HG02798 (cell line): ENCODE results near the gene MEAK7.

Experiments used
- ATAC-seq: cut with Tn5 transposase; IDR thresholded peaks from one replicate; pipeline ENCODE4 v1.9.1; 2021; ENCODE audit warnings: mild to moderate bottlenecking; ENCODE audit not compliant: unreplicated experiment, poor library complexity

The MEAK7 gene

DNA sequence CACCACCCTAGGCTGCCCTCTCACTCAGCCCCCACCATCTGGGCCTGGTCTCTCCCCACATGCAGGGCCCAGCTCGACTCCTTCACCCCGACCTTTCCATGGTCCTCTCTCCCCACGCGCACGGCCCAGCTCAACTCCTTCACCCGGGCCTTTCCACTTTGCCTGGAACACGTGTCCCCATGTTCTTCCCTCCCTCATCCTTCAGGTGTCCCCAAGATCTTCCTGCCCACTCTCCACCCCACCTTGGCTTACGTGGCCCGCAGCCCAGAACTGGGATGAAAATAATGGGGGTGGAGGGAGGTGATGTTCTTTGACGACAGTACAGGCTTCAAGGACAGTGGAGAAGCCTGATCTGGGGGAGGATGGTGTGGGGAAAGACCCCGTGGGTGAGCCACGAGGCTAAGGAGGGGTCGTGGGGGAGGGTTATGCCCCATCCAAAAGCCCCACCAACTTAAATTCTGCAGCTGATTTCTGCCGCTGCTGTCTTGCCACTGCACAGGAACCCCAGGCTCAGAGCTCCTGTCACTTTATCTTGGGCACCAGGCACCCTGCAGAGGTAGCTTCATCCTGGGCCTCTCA lies 9.9 kb upstream of the MEAK7 start:
- no peak for ATAC-seq

DNA sequence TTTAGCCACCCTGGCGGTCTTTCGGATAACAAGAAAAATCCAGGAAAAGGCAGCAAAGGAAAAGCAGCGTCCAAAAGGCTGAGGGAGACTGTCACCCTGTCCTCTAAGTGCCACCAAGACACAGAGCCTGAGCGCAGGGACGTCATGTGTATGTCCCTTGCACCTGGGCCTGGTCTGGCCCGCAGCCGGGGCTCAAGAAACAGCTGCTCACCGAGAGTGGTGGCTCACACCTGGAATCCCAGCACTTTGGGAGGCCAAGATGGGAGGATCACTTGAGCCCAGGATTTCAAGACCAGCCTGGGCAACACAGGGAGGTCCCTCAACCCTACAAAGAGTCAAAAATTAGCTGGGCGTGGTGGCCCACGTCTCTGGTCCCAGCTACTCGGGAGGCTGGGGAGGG lies 9.2 kb upstream of the MEAK7 start:
- no peak for ATAC-seq

DNA sequence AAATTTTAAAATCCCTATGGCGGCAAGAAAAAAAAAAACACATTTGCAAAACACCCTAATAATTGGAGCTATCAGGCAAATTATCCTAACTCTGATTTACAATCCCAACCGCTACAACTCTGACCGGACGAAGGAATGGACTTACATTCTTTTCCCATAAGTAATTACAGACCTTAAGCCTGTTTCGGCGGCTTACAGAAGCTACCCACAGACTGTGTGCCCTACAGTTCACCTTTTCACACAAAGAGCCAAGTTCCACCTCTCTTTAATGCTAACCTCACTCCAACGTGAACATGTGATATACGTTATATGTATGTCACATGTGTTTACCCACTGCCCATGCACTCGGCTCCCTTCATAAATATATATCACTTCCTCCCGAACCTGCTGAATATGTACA lies 8.7 kb upstream of the MEAK7 start:
- ATAC-seq = no peak

DNA sequence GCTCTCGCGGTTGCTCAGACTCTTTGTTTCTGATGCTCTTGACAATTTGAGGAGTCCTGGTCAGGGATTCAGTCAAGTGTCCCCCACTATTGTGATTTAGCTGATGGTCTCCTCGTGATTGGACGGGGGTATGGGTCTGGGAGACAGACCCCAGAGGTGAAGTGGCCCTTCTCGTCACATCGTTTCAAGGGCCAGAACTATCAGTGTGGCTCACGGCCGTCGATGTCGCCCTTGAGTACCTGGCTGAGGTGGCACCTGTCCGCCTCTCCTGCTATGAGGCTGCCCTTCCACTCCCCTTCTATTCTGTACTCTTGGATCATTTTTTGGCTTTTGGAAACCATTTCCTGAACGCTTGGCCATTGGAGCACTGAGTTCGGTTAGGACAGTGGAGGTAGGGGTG lies 7.4 kb upstream of the MEAK7 start:
- ATAC-seq = no peak

DNA sequence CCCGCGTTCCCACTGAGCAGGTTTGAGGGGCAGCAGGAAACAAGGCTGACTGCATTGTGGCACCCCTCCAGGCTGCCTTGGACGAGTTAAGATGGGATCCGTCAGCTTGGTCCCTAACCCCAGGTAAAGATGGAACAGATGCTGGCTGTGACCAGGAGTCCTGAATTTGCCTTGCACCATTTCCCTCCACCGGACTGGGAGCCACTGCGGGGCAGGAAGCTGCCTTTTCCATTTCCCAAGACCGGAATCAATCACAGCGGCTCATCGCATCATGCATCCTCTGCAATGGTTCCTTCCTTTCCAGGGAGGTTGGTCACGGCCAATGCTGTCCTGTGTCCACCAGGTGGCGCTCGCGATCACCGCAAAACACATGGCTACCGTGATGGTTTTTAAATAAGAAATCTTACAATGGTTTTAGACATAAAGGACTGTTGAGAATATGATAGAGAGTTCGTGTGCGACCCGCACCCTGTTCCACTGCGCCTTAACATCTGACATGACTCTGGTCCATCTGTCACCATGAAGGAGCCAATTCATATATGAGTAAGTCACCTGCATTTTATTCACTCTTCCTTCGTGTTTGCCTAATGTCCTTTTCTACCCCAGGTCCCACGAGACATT lies 6.8 kb upstream of the MEAK7 start:
- peak; percentile 39 for ATAC-seq

DNA sequence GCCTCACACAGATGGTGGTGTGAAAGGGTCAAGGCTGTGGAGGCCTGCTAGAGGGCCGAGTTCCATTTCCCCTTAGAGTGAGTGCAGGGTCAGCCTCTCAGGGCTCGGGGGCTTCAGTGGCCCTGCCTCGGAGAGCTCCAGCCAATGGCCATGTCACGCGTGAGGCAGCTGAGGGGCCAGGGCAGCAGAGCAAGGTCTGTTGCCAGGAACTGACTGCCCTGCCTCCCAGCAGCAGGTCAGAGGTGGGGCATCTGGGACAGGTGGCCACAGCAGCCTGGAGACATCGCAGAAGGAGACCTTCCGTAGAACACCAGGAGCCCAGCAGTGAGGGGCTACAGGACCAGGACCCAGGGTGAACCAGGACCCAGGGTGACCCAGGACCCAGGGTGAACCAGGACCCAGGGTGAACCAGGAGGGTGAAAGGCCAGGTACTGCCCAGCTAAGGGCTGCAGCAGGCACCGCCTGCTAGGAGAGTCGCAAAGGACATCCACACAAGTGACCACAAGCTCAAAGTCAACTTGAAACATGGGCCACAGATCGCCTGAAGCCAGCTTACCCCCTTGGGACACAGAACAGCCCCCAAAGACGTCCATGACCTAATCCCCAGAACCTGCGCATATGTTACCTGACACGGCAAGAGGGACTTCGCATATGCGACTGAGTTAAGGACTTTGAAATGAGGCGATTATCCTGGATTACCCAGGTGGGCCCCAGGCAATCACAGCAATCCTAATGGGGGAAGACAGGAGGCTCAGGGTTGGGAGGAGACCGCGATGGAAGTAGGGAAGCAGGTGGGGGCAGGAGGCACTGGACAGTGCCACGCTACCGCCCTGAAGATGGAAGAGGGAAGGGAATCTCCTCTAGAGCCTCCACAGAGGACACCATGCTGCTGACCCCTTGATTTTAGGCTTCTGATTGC lies 4.8 kb upstream of the MEAK7 start:
- ATAC-seq = no peak

DNA sequence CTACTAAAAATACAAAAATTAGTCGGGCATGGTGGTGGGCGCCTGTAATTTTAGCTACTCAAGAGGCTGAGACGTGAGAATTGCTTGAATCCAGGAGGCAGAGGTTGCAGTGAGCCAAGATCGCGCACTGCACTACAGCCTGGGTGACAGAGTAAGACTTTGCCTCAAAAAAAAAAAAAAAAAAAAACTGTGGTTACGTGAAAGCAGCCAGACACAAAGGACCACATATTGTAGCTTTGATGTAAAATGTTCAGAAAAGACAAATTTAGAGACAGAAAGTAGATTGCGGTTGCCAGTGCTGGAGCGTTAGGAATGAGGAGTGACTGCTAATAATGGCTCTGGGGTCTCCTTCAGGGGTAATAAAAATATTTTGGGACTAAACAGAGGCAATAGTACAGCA lies 4.0 kb upstream of the MEAK7 start:
- no peak for ATAC-seq

DNA sequence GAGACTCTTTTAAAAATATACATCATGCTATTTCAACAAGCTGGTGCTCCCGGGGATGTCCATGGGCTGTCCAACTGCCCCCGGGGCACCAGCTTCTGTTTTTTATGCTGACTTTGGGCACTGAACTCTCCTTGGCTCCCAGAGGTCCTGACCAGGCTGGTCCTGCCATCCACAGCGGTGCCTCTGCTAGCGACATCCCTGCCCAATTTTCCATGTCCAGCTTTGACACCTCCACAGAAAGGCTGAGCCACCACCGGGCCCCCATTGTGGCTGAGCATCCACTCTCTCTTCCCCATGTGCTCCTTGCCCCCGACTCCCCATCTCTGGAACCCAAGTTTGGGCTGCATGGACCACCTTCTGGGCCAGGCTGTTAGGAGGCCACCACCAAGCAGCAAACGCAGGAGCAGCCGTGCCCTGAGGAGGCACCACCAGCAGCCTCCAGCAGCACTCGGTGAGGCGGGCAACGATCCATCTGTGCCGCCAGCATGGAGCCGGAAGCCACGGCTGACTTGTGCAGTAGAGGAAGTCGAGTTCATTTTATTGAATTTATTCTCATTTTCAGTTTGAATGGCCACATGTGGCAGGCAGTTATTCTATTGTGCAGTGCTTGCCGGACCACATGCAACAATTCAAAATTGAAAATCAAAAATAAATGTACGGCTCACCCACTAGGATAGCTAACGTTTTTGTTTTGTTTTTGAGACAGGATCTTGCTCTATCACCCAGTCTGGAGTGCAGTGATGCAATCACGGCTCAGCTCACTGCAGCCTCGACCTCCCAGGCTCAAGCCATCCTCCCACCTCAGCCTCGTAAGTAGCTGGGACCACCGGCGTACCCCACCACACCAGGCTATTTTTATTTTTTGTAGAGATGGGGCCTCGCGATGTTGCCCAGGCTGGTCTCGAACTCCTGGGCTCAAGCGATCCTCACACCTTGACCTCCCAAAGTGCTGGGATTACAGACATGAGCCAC lies 2.8 kb upstream of the MEAK7 start:
- ATAC-seq = no peak

DNA sequence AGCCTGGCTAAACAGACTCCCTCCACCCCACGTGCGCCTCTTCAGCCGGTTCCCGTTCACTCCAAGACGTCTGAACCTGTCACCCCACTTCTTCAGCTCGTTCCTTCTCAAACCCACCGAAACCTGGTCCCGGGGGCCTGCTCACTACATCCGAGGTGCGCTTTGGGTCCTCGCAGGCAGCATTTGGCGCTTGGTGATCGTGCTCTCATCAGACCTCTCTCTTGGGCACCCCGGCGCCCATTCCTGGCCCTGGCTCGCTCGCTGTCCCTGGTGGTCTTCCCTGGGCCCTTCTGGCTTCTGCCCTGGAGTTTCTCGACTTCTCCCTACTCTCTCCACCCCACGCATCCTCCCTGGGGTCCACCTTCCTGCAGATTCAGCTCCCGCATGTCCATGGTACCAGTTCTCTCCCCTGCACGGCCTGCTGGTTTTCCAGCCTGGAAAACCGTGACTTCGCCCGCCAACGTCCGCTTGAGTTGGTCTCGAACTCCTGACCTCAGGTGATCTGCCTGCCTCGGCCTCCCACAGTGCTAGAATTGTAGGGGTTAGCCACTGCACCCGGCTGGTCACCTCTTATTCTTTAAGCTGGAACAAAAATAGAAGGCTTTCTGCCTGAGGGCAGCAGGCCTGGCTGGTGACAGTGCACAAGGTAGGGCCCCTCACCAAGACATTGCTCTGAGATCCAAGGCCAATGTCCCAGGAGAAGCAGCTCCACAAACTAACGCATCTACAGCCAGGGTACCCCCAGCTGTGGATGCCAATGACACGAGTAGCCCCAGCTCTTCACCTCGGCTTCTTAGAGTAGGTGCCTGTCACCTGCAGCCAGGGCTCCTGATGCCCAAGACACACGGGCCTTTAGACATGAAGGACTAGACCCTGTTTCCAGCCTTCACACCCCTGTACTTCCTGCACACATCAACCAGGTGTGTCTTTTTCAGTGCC lies 1.1 kb upstream of the MEAK7 start:
- no peak for ATAC-seq

DNA sequence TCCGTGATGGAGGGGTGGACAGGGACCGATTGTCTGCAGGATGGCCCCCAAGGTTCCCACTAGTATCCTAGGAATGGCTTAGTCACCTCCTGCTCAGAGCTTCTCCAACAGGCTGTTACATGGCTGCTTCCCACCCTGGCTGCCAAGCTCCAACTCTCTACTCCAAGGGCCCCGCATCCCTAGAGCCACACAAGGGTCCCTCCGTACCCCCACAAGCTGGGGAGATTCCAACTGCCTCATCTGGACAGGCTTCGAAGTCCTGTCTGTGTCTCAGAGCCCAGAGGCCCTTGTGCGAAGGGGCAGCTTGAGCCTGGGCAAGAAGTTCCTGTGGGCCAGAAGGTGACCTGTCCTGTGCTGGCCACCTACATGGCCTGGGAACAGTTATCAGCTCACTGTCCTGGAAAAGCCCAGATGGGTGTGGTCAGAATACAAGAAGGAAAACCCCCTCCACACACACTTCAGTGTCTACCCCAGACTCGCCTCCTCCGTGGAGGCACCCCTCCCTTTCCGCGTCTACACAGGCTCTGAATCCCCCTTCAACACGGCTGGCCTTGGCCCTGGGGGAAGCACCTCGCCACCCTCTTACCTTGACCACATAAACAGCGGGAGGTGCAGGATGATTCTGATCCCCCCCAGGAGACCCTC lies 586 bp downstream of the MEAK7 start:
- ATAC-seq = no peak

DNA sequence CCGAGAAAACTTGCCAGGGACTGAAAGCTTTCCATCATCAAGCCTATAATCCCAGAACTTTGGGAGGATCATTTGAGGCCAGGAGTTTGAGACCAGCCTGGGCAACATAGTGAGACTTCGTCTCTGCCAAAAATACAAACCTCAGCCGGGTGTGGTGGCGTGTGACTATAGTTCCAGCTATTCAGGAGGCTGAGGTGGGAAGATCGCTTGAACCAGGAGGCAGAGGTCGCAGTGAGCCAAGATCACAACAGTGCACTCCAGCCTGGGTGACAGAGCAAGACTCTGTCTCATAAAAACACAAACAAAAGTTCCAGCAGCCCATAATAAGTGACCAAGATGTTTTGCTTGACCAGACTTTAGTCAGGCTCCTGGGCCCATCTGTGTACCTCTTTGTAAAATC lies 1.9 kb downstream of the MEAK7 start:
- no peak for ATAC-seq

DNA sequence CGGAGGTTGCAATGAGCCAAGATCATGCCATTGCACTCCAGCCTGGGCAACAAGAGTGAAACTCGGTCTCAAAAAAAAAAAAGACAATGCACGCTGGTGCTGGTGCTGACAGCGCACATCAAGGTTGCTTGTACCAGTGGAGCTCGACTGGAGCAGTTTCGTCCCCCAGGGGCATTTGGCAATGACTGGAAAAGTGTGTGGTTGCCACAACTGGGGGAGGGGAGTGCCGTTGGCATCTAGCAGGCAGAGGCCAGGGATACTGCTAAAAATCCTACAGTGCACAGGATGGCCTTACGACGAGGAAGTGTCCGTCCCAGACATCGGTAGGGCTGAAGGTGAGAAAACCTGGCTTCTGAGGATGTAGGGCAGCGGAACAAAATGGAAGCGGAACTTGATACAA lies 2.4 kb downstream of the MEAK7 start:
- no peak for ATAC-seq

DNA sequence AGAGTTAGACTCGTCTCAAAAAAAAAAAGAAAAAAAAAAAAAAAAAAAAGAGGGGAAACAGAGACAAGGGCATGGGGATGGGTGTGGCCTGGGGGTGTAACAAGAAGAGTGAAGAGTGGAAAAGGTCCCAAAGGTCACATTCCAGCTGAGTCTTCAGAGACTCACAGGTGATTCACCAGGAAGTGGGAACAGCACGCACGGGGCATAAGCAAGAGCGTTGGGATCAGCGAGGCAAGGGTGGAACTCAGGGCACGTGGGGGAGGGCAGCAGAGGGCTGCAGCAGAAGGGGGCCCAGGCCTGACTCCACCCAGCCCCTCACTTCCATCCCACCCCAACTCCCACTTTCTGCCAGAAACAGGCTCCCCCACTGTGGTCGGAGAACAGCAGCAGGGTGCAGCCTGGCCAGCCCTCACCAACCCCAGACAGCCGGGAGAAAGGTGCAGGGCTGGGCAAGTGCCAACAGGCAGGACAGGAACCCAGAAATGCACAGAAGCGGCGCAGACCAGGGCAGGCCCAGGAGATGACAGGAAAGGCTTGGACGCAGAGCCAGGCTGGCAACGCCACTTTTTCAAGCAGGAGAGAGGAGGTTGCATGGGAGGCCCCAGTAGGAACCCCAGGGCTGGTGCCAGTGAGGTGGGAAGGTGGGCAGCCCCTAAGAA lies 3.3 kb downstream of the MEAK7 start:
- ATAC-seq = no peak

DNA sequence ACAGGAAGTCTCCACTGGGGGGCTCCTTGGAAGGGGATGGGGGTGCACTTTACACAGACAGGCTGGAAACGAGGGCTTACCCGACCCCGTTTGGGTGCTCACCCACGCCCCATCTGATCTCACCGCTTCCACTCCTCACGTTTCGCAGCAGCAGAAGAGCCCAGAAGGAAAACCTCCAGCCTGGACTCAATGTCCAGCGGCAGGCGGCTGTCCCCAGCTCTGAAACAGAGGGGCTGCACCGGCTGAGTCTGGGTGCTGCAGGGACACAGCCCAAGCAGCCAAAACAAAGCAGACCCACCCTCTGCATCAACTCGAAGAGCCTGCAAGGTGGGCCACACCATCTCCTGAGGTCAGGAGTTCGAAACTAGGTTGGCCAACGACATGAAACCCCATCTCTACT lies 3.9 kb downstream of the MEAK7 start:
- ATAC-seq = no peak

DNA sequence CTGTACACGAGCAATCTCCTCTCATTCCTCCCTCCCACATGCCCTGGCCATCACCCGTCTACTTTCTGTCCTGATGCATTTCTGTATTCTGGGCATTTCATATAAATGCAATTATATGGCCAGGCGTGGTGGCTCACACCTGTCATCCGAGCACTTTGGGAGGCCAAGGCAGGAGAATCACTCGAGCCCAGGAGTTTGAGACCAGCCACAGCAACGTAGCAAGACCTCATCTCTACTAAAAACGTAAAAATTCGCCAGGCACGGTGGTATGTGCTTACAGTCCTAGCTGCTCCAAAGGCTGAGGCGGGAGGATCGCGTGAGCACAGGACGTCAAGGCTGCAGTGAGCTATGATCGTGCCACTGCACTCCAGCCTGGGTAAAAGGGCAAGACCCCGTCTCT lies 4.8 kb downstream of the MEAK7 start:
- ATAC-seq = no peak

DNA sequence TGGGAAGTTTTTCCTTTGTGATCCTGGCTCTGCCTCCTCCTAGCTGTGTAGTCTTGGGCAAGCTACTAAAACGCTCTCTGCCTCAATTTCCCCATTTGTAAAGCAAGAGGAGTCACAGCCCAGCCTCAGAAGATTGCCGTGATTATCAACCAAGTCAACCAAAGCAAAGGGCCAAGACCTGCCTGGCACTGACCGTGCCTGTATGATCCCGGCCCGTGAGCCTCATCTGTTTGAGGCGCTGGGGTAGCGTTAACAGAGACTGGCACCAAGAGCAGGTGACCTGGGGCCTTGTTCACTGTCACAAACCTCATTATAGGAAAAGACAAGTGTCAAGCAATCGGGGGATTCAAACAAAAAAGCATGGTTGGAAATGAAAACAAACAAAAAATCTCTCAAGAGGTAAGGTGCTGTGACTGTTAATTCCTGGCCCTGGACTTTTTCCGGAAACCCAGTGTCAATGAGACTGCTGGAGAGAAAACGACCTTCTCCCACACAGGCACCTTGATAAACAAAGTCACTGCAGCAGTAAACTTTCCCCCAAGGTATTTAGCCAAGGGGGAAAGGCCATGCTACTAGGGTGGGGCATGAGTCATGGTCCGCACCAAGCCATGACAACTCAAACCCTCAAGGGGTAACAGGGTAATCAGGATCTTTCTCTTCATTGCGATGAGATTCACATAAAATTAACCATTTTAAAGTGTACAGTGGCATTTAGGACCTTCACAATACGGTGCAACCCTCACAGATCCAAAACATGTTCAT lies 5.4 kb downstream of the MEAK7 start:
- ATAC-seq = no peak

DNA sequence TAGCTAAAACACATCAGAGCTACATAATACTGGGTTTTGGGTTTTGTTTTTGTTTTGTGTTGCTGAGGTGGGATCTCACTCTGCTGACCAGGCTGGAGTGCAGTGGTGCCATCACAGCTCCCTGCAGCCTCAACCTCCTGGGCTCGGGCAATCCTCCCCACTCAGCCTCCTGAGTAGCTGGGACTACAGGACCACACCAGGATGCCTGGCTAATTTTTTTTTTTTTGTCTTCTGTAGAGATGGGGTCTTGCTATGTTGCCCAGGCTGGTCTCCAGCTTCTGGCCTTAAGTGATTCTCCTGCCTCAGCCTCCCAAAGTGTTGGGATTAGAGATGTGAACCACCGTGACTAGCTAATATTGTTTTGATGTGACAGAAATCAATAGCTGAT lies 6.2 kb downstream of the MEAK7 start:
- no peak for ATAC-seq
